ENCODE measurements around the gene VAMP3. TPM values are rescaled to one million over a fixed set of nuclear protein-coding genes. Genes with fewer than 3 reads are reported as not detected.

The VAMP3 gene
- total RNA-seq, 1 donor from 2014 or later, result 154 TPM

DNA sequence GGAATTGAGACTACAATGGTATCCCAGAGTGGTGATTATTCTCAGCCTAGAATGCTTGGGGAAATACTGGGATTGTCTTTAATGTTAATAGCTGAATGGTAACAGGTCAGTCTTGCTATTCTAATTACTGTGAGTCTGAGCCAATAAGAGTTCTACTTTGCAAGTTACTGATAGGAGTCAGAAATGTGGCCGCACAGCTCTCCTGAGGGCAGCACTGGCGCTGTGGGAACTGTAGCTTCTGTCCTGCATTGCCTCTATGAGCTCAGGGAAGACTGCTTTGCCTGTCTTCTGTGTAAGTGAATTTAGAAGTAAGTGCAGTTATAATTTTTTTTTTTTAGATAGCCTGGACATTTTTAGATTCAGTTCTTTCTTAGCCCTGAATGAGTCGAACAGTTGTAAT is 10.0 kb upstream of the VAMP3 start:
- H4K20me1 ChIP-seq (ENCODE audit: insufficient read depth, low read length), result no peaks in the 10 kb centered on the region
- no peaks in the 10 kb centered on the region for H3K36me3 Mint-ChIP-seq (ENCODE audit: low read depth, unreplicated experiment)
- H3K27ac Mint-ChIP-seq (ENCODE audit: unreplicated experiment), result no peak overlapping the region
- no peaks in the 10 kb centered on the region for H3K4me1 ChIP-seq (ENCODE audit: insufficient read depth, low read length)
- H3K4me1 Mint-ChIP-seq (ENCODE audit: low read depth, unreplicated experiment), result no peaks in the 10 kb centered on the region
- H3K9me3 ChIP-seq (ENCODE audit: insufficient read depth, low read depth, low read length), result no peaks in the 10 kb centered on the region
- H3K9ac ChIP-seq (ENCODE audit: low read length), result no peak overlapping the region
- no peaks in the 10 kb centered on the region for H3K27me3 ChIP-seq (ENCODE audit: insufficient read depth, low read length)
- H3K27me3 Mint-ChIP-seq (ENCODE audit: low read depth, unreplicated experiment), result no peaks in the 10 kb centered on the region
- H3K4me3 ChIP-seq (ENCODE audit: insufficient read depth, low read depth, low read length), result no peak overlapping the region
- no peaks in the 10 kb centered on the region for H3K9me3 Mint-ChIP-seq (ENCODE audit: unreplicated experiment)
- no peak overlapping the region for H3K4me3 Mint-ChIP-seq (ENCODE audit: unreplicated experiment)
- H3K36me3 ChIP-seq (ENCODE audit: insufficient read depth, low read length), result no peaks in the 10 kb centered on the region
- FAIRE-seq, result no peak
- no peak overlapping the region for H3K4me2 ChIP-seq (ENCODE audit: low read length)
- no peak overlapping the region for H3K27ac ChIP-seq (ENCODE audit: low read depth, low read length)
- H2AFZ ChIP-seq (ENCODE audit: low read depth, low read length), result no peak overlapping the region
- H3K79me2 ChIP-seq (ENCODE audit: insufficient read depth, low read length), result no peaks in the 10 kb centered on the region
- no peak for DNase-seq (ENCODE audit: low read depth)
- TF ChIP-seq, protein P1, sequence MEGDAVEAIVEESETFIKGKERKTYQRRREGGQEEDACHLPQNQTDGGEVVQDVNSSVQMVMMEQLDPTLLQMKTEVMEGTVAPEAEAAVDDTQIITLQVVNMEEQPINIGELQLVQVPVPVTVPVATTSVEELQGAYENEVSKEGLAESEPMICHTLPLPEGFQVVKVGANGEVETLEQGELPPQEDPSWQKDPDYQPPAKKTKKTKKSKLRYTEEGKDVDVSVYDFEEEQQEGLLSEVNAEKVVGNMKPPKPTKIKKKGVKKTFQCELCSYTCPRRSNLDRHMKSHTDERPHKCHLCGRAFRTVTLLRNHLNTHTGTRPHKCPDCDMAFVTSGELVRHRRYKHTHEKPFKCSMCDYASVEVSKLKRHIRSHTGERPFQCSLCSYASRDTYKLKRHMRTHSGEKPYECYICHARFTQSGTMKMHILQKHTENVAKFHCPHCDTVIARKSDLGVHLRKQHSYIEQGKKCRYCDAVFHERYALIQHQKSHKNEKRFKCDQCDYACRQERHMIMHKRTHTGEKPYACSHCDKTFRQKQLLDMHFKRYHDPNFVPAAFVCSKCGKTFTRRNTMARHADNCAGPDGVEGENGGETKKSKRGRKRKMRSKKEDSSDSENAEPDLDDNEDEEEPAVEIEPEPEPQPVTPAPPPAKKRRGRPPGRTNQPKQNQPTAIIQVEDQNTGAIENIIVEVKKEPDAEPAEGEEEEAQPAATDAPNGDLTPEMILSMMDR (IDR thresholded peaks at IDR 0.05; ENCODE audit: insufficient read depth, low read depth, low read length), result no peak
- no peak for TF ChIP-seq EZH2 (IDR thresholded peaks at IDR 0.05; ENCODE audit: insufficient read depth, low read length)

DNA sequence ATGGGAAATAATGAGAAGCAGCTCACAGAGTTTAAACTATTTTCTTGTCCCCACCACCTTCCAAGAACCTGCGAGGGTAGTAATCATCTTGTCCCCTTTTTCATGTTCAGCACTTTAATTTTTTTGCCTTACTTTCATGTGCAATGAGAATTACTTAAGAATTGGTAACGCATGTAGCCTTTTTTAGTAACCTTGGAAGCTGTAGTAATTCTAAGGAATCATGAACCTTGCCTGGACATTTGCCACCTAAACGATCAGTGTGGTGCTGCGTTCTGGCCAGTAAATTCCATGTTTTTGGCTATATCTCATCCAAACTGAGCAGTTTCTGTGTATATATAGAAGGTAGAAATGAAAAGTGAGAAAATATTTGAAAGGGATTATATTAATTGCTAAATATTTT is 3.9 kb upstream of the VAMP3 start:
- Histone ChIP-seq H3K27ac (ENCODE audit: low read depth, low read length) (no peak overlapping the region), H3K79me2 (ENCODE audit: insufficient read depth, low read length) (peaks cover 10% of the 10 kb centered on the region), H4K20me1 (ENCODE audit: insufficient read depth, low read length) (peaks cover 5% of the 10 kb centered on the region), H2AFZ (ENCODE audit: low read depth, low read length) (no peak overlapping the region), H3K4me1 (ENCODE audit: insufficient read depth, low read length) (peaks cover 10% of the 10 kb centered on the region), H3K4me3 (ENCODE audit: insufficient read depth, low read depth, low read length) (no peak overlapping the region), H3K4me2 (ENCODE audit: low read length) (no peak overlapping the region), H3K9me3 (ENCODE audit: insufficient read depth, low read depth, low read length) (no peaks in the 10 kb centered on the region), H3K27me3 (ENCODE audit: insufficient read depth, low read length) (no peaks in the 10 kb centered on the region), H3K9ac (ENCODE audit: low read length) (no peak overlapping the region), H3K36me3 (ENCODE audit: insufficient read depth, low read length) (no peaks in the 10 kb centered on the region)
- TF ChIP-seq, protein P1 (IDR thresholded peaks at IDR 0.05; ENCODE audit: insufficient read depth, low read depth, low read length), result no peak
- TF ChIP-seq EZH2 (IDR thresholded peaks at IDR 0.05; ENCODE audit: insufficient read depth, low read length), result no peak
- H3K27me3 Mint-ChIP-seq (ENCODE audit: low read depth, unreplicated experiment), result no peaks in the 10 kb centered on the region
- no peaks in the 10 kb centered on the region for H3K36me3 Mint-ChIP-seq (ENCODE audit: low read depth, unreplicated experiment)
- H3K9me3 Mint-ChIP-seq (ENCODE audit: unreplicated experiment), result no peaks in the 10 kb centered on the region
- H3K4me1 Mint-ChIP-seq (ENCODE audit: low read depth, unreplicated experiment), result peaks cover 5% of the 10 kb centered on the region
- no peak overlapping the region for H3K4me3 Mint-ChIP-seq (ENCODE audit: unreplicated experiment)
- no peak overlapping the region for H3K27ac Mint-ChIP-seq (ENCODE audit: unreplicated experiment)
- FAIRE-seq (no peak), DNase-seq (ENCODE audit: low read depth) (no peak)

DNA sequence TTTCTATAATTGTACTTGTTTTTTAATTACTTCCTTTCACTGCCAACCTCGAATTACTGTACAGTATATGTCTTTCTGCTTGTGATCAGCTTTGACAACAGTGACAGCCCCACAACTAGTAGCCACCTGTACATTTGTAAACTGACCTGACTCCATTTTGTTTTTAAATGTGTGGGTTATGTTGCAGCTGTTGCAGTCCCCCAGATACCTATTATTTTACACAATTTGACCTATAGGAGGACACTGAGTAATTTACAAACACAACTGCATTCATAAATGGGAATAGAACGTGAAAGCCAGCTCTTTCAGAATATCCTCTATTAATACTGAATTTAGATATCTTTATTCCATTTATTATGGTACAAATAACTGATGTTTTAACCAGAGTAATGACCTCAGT is 2.5 kb upstream of the VAMP3 start:
- H3K4me1 ChIP-seq (ENCODE audit: insufficient read depth, low read length), result peaks cover 12% of the 10 kb centered on the region
- FAIRE-seq, result no peak
- H3K36me3 ChIP-seq (ENCODE audit: insufficient read depth, low read length), result peaks cover 4% of the 10 kb centered on the region
- H3K79me2 ChIP-seq (ENCODE audit: insufficient read depth, low read length), result peaks cover 24% of the 10 kb centered on the region
- Mint-ChIP-seq H3K36me3 (ENCODE audit: low read depth, unreplicated experiment) (no peaks in the 10 kb centered on the region), H3K4me1 (ENCODE audit: low read depth, unreplicated experiment) (peaks cover 15% of the 10 kb centered on the region), H3K9me3 (ENCODE audit: unreplicated experiment) (no peaks in the 10 kb centered on the region), H3K27me3 (ENCODE audit: low read depth, unreplicated experiment) (no peaks in the 10 kb centered on the region), H3K4me3 (ENCODE audit: unreplicated experiment) (no peak overlapping the region), H3K27ac (ENCODE audit: unreplicated experiment) (no peak overlapping the region)
- no peak overlapping the region for H2AFZ ChIP-seq (ENCODE audit: low read depth, low read length)
- no peak for TF ChIP-seq EZH2 (IDR thresholded peaks at IDR 0.05; ENCODE audit: insufficient read depth, low read length)
- TF ChIP-seq, protein P1 (IDR thresholded peaks at IDR 0.05; ENCODE audit: insufficient read depth, low read depth, low read length), result no peak
- DNase-seq (ENCODE audit: low read depth), result no peak
- no peak overlapping the region for H3K9ac ChIP-seq (ENCODE audit: low read length)
- H3K4me3 ChIP-seq (ENCODE audit: insufficient read depth, low read depth, low read length), result no peak overlapping the region
- no peak overlapping the region for H3K27ac ChIP-seq (ENCODE audit: low read depth, low read length)
- H3K27me3 ChIP-seq (ENCODE audit: insufficient read depth, low read length), result no peaks in the 10 kb centered on the region
- H3K9me3 ChIP-seq (ENCODE audit: insufficient read depth, low read depth, low read length), result no peaks in the 10 kb centered on the region
- H4K20me1 ChIP-seq (ENCODE audit: insufficient read depth, low read length), result peaks cover 9% of the 10 kb centered on the region
- H3K4me2 ChIP-seq (ENCODE audit: low read length), result no peak overlapping the region

All from astrocyte (in vitro differentiated cells and primary cell).